Glomerular visceral epithelial cell (primary cell): ENCODE results near the gene UMAD1.

Source experiments
- DNase-seq: peaks from one replicate; pipeline ENCODE4 v3.0.0-alpha.2; 2016; ENCODE audit errors: extremely low spot score

UMAD1 gene

GRCh38 chr7:7640221-7641128, at the start of gene UMAD1:
UMAD1 (plus strand) TSS chr7:7640752; CDS start chr7:7673372, 32,620 bp downstream.
- peak; percentile 99 for DNase-seq

- DNase-seq: peak; percentile 3
Observed at GRCh38 chr7:7595451-7595850, 45.1 kb upstream of the UMAD1 start.

GRCh38 chr7:7596176-7596575, 44.4 kb upstream of the UMAD1 start:
- no peak for DNase-seq

- DNase-seq: no peak
Observed at GRCh38 chr7:7607010-7607409, 33.5 kb upstream of the UMAD1 start.

GRCh38 chr7:7609330-7609729, 31.2 kb upstream of the UMAD1 start:
- DNase-seq: no peak

- no peak for DNase-seq
Observed at GRCh38 chr7:7612519-7612918, 28.0 kb upstream of the UMAD1 start.

GRCh38 chr7:7613210-7613609, 27.3 kb upstream of the UMAD1 start:
- no peak for DNase-seq

GRCh38 chr7:7614018-7614741, 26.4 kb upstream of the UMAD1 start:
- no peak for DNase-seq

- no peak for DNase-seq
Observed at GRCh38 chr7:7617550-7617949, 23.0 kb upstream of the UMAD1 start.

- no peak for DNase-seq
Observed at GRCh38 chr7:7618410-7618809, 22.1 kb upstream of the UMAD1 start.

- no peak for DNase-seq
Observed at GRCh38 chr7:7620236-7620635, 20.3 kb upstream of the UMAD1 start.

- DNase-seq: no peak
Observed at GRCh38 chr7:7620644-7621210, 19.8 kb upstream of the UMAD1 start.

GRCh38 chr7:7628476-7628875, 12.1 kb upstream of the UMAD1 start:
- DNase-seq: no peak

- DNase-seq: no peak
Observed at GRCh38 chr7:7630626-7631329, 9.8 kb upstream of the UMAD1 start.

GRCh38 chr7:7639421-7639820, 1.1 kb upstream of the UMAD1 start:
- DNase-seq: peak; percentile 2

GRCh38 chr7:7639847-7640220, 718 bp upstream of the UMAD1 start:
- DNase-seq: peak; percentile 25

GRCh38 chr7:7641129-7641663, 644 bp downstream of the UMAD1 start:
- DNase-seq: peak; percentile 11

GRCh38 chr7:7642081-7642480, 1.5 kb downstream of the UMAD1 start:
- no peak for DNase-seq

- no peak for DNase-seq
Observed at GRCh38 chr7:7647495-7648036, 7.0 kb downstream of the UMAD1 start.

GRCh38 chr7:7650682-7651206, 10.2 kb downstream of the UMAD1 start:
- DNase-seq: no peak

- DNase-seq: no peak
Observed at GRCh38 chr7:7651479-7651878, 10.9 kb downstream of the UMAD1 start.
